GM18520 (cell line): ENCODE results near the gene PNMA6F.

Experiments used
- ATAC-seq: cut with Tn5 transposase; IDR thresholded peaks from one replicate; pipeline ENCODE4 v1.9.1; 2021; ENCODE audit not compliant: unreplicated experiment

Gene PNMA6F

DNA sequence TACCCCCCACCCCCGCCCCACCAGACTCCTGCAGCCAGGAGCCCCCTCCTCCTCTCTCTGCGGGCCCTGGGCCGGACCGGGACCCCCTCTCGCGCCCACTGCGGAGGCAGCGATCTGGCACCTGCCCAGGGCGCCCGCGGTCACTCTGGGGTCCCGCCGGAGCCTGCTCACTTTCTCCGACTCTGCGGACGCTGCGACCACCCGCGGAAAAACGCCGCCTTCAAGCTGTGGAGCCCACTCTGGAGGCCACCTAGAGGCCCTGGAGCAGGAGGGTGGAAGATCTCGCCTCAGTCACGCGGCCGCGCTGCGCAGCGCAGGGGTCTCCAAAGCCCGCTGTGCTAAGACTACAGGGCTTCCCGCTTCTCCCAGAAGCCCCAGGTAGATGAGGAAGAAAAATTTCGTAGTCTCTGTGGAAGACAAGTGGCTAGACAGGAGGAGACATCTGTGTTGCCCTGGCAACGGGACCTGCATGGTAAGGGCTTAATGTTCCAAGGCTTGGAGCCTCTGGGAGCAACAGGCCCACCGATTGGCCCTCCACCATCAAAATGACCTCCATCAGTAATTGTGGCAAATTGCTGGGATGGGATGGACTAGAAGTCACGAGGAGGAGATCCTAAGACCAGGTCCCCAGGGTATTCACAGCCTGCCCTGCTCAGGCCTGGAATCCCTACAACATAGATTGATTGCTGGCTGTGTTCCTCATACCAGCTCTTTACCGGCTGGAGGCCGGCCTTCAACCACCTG lies at the start of gene PNMA6F:
TSS of gene PNMA6F (minus strand) at position 387 of the 744 bp plus-strand sequence. CDS start 1,093 bp downstream, outside the sequence.
- ATAC-seq = no peak

DNA sequence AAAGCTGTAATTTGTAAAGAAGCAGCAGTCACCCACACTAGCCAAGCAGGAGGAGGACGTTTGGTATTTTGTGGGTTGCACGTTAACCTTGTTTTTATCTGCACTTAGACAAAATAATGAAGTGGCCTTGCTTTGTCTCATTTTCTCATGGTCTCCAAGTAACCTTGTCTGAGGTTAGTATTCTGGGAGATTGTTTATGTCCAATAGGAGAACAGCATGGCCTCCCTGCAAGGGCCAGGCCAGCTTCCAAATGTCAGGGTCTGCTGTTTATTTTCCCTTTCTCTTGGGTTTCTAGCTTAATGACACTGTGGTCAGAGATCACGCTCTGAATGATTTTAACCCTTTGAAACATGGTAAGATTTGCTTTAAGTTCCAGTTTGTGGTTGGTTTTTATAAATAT lies 49.7 kb upstream of the PNMA6F start:
- no peak for ATAC-seq

DNA sequence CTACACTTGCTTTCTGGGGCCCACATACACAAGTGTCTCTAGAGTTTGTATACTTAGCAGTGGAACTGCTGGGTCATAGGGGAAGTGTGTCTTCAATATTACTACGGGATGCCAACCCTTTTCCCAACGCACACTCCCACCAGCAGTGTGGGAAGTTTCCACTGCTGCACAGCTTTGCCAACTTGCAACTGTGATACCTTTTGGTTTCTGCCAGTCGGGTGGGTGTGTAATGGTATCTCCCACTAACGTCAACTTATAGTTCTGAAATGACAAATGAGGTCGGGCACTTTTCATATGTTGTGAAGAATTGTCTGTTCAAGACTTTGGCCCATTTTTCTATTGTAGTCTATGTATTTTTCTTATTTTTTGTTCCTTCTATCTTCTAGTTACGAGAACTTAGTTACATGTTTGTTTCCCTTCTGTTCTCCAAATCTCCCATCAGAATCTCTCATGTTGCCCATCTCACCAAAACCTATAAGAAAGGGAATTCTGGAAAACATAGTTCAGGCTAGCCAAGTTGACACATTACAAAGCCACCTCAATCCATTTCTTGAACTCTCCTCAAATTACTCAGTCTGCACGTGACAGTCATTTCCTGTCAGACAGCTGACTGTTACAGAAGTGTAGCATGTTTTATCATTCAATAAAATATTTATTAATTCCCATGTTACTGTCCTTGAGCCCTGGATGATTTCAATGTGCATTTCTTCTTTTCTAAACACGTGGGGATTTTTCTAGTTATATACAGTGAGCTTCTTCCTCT lies 48.9 kb upstream of the PNMA6F start:
- no peak for ATAC-seq

GRCh38 chrX:153366878-153367538 lies 45.4 kb upstream of the PNMA6F start:
- ATAC-seq = no peak

- ATAC-seq = no peak
Observed at GRCh38 chrX:153366119-153366518, 44.6 kb upstream of the PNMA6F start.

DNA sequence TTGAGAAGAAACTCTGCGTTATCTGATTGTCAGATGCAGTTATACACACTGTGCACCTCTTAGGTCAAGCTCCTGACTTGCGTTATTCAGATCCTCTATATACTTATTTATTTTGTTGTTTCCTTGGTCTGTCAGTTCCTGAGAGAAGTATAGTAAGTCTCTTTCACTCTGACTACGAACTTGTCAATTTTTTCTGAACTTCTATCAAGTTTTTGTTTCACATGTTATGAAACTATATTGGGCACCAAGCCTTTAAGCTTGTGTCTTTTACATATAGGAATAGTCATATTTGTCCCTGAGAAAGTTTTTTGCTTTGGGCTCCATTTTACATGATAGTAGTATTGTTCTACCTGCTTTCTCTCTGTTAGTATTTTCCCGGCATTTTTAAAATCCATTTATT lies 44.1 kb upstream of the PNMA6F start:
- ATAC-seq = no peak

DNA sequence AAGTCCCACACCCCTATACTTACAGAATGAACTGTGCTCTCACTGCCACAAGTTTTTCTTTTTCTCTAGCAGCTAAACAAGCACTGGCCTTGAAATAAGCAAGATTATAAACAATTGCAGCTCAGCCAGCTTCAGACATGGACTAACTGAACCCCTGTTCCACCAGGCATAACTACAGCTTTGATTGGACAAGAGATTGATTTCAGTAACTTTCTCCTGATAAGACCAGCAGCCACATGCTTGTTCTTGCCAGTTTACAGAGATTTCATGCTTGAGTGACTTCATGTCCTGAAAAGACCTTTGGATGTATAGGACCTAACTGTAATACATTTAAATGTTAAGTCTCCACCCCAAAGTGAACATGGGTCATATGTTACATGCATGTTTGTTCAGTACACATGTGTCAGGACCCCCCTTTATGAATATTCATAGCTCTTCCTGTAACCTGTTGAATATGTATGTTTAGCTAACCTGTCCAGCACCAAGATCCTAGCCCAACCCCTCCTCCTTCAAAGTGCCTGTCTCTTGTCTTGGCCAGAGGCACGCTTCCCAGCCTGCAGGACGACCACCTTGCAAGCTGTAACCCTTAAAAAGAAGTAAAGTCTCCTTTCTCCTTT lies 40.3 kb upstream of the PNMA6F start:
- no peak for ATAC-seq

DNA sequence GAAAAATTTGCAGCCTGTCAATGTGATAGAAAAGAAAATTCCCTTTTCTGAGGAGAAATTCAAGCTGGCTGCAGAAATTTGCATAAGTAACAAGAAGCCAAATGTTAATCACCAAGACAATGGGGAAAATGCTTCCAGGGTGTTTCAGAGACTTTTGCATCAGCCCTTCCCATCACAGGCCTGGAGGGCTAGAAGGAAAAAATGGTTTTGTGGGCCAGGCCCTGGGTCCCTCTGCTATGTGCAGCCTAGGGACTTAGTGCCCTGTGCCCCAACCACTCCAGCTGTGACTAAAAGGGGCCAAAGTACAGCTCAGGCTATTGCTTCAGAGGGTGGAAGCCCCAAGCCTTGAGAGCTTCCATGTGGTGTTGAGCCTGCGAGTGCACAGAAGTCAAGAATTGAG lies 36.3 kb upstream of the PNMA6F start:
- no peak for ATAC-seq

DNA sequence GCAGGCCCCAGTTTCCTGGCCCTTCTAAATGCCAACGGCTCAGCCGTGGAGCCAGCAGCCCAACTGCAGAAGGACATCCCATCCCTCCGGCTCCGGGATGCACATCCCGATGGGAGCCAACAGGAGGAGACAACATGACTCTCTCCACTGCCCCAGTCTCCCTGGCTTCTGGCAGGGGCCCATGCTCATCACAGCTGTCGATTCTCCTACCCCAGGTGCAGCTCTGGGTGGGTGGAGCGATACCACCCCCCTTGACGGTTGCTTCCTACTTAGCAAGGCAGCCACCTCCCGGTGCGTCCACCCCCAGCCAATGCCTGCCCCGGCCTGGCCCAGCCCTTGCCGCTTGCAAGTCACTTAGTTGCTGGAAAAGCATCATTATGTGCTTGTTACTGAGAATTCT lies 31.8 kb upstream of the PNMA6F start:
- no peak for ATAC-seq

DNA sequence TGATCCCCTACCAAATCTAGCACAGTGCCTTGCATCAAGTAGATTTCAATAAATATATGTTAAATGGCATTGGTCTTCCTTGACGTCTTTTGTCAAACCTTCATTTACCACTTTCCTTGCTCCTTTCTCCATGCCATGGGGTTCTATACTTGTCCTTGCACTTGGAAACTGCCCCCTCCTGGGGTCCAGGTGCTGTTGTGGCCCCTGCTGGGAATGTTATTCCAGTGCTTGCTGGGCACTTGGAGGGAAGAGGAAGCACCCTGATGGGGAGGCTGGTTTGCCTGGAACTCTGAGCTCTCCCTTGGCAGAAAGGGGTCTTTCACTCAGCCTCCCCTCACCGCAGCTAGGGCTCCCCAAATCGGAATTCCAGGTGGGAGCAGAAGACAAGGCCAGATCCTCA lies 31.3 kb upstream of the PNMA6F start:
- no peak for ATAC-seq

GRCh38 chrX:153351981-153352380 lies 30.4 kb upstream of the PNMA6F start:
- ATAC-seq = no peak

- no peak for ATAC-seq
Observed at GRCh38 chrX:153349952-153350351, 28.4 kb upstream of the PNMA6F start.

DNA sequence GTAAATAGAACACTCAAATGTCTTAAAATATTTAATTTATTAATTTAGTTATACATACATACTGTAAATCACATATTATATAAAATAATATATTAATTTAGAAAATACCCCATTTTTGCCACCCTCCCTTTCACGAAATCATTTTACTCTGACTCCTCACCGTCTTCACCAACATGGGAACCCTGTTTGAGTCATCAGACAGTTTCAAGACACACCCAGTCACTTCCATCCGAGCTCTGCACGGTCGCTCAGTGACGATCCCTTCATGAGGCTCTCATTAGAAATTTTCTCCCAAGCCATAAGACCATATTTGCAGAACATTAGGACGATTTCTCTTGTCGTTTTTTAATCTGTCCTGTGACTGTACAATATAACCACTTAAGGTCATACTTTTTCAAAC lies 26.9 kb upstream of the PNMA6F start:
- no peak for ATAC-seq

- ATAC-seq = no peak
Observed at GRCh38 chrX:153347530-153347929, 26.0 kb upstream of the PNMA6F start.

GRCh38 chrX:153343674-153344073 lies 22.1 kb upstream of the PNMA6F start:
- no peak for ATAC-seq

DNA sequence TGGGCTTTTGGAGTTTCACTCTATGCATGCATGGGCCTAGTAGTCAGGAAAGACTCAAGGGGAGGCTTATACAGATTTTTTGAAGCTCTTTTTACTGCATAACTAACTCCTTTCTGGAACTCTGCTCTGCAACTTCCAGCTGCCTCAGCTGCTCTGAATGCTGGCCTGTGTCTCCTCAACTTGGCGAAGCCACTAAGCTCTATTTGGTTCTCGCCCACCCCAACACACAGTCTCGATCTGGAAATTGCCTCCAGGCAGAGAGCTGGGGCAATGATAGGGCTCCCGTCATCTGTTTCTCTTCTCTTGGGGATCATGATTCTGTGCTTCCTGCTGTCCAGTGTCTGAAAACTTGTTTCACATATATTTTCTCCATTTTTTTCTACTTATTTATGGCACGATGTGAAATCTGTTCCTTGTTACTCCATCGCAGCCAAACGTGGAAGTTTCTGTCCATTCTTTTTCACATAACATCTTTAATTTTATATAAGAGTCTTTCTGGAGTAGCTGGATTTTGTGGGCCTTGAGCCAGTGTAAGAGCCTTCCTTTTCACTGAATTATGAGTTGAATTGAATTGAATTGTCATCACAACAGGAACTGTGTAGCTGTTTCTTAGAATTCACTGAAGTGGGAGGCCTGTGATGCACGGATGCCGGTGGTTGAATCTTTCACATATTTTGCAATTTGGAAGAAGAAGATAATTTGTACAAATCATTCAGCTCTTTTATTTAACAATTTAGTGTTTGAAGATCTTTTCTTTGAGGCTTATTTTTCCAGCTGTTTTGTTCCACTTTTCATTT lies 21.4 kb upstream of the PNMA6F start:
- no peak for ATAC-seq

DNA sequence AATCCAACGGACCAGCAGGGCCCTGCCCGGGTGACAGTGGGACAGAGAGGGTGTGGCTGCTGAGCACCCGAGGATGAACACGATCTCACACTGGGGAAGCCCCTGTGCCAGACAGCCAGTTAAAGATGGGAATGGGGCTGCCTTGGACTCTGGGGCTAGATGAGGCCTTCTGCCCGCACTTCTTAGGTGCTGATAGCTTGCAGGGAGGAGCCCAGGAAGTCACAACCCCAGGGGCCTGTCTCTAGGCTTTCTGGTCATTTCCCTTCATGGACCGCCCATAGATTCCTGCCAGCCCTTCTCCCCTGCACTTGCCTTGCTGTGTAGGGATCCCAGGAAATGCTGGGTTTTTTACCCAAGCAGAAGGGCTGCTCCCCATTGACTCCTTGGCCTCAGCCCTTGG lies 18.5 kb upstream of the PNMA6F start:
- ATAC-seq = no peak

- no peak for ATAC-seq
Observed at GRCh38 chrX:153339662-153340061, 18.1 kb upstream of the PNMA6F start.

DNA sequence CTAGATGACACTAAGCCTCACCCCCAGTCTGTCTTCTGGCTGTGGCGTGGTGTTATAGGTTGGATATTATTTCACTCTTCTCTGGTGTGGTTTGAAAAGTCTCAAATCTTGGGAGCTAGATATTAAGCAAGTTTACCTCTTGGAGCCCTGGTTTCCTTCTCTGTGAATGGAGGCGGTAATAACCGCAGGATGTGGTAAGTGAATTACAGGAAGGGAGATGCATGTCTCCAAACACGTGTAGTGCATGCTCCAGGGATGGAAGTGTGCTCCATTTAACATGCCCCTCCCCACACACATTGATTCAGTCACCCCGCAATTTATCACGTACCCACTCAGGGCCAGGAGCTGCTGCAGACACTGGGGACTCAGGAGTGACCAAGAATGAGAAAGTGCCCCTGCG lies 17.3 kb upstream of the PNMA6F start:
- no peak for ATAC-seq

GRCh38 chrX:153336988-153337387 lies 15.4 kb upstream of the PNMA6F start:
- ATAC-seq = no peak
